ENCODE measurements around the gene TMEFF2.

TMEFF2 gene

DNA sequence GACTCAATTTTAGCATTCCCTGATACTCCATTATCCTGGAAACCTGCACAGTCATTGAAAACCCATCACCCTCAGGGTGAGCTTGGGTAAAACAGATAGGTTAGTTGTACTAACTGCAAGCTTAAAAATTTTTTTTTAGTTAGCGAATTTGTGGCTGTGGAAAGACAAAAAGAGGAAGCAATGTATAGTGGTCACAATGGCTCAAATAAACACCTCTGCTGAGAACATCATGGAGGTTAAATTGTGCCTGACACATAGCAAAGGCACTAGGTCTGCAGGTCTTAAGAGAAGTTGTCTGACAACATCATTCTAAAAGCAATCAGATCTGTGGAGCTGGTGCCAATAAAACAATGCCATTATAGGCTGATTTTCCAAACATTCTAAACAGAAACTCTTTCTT, 263.4 kb downstream of the TMEFF2 start:
- no peaks in the 10 kb centered on the region for H3K9me3 ChIP-seq (ENCODE audit: control insufficient read depth, insufficient read depth, low read depth, low read length)
- no peak overlapping the region for H3K4me3 ChIP-seq (ENCODE audit: low read depth, low read length)
- H3K4me1 ChIP-seq (ENCODE audit: control insufficient read depth, insufficient read depth, low read length) = peaks cover 12% of the 10 kb centered on the region; the same call in 1 of the 2 replicates
- no peak for TF ChIP-seq ZNF302 (tag by site-specific recombination; IDR thresholded peaks at IDR 0.05; ENCODE audit: low read depth)
- TF ChIP-seq IKZF3 (tag by site-specific recombination; IDR thresholded peaks at IDR 0.05) = no peak
- no peak for TF ChIP-seq ZNF777 (tag by site-specific recombination; IDR thresholded peaks at IDR 0.05; ENCODE audit: borderline replicate concordance)
- TF ChIP-seq, protein P1, sequence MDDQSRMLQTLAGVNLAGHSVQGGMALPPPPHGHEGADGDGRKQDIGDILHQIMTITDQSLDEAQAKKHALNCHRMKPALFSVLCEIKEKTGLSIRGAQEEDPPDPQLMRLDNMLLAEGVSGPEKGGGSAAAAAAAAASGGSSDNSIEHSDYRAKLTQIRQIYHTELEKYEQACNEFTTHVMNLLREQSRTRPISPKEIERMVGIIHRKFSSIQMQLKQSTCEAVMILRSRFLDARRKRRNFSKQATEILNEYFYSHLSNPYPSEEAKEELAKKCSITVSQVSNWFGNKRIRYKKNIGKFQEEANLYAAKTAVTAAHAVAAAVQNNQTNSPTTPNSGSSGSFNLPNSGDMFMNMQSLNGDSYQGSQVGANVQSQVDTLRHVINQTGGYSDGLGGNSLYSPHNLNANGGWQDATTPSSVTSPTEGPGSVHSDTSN (CRISPR knock-in tag; IDR thresholded peaks at IDR 0.05) = no peak
- no peak for TF ChIP-seq REPIN1 (tag by site-specific recombination; IDR thresholded peaks at IDR 0.05; ENCODE audit: low read depth)
- TF ChIP-seq, protein P2, sequence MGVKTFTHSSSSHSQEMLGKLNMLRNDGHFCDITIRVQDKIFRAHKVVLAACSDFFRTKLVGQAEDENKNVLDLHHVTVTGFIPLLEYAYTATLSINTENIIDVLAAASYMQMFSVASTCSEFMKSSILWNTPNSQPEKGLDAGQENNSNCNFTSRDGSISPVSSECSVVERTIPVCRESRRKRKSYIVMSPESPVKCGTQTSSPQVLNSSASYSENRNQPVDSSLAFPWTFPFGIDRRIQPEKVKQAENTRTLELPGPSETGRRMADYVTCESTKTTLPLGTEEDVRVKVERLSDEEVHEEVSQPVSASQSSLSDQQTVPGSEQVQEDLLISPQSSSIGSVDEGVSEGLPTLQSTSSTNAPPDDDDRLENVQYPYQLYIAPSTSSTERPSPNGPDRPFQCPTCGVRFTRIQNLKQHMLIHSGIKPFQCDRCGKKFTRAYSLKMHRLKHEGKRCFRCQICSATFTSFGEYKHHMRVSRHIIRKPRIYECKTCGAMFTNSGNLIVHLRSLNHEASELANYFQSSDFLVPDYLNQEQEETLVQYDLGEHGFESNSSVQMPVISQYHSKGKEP (tag by site-specific recombination; IDR thresholded peaks at IDR 0.05) = no peak
- TF ChIP-seq, protein P3, sequence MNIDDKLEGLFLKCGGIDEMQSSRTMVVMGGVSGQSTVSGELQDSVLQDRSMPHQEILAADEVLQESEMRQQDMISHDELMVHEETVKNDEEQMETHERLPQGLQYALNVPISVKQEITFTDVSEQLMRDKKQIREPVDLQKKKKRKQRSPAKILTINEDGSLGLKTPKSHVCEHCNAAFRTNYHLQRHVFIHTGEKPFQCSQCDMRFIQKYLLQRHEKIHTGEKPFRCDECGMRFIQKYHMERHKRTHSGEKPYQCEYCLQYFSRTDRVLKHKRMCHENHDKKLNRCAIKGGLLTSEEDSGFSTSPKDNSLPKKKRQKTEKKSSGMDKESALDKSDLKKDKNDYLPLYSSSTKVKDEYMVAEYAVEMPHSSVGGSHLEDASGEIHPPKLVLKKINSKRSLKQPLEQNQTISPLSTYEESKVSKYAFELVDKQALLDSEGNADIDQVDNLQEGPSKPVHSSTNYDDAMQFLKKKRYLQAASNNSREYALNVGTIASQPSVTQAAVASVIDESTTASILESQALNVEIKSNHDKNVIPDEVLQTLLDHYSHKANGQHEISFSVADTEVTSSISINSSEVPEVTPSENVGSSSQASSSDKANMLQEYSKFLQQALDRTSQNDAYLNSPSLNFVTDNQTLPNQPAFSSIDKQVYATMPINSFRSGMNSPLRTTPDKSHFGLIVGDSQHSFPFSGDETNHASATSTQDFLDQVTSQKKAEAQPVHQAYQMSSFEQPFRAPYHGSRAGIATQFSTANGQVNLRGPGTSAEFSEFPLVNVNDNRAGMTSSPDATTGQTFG (tag by site-specific recombination; IDR thresholded peaks at IDR 0.05; ENCODE audit: borderline replicate concordance) = no peak
- TF ChIP-seq ZNF239 (tag by site-specific recombination; IDR thresholded peaks at IDR 0.05) = no peak
- TF ChIP-seq, protein P4, sequence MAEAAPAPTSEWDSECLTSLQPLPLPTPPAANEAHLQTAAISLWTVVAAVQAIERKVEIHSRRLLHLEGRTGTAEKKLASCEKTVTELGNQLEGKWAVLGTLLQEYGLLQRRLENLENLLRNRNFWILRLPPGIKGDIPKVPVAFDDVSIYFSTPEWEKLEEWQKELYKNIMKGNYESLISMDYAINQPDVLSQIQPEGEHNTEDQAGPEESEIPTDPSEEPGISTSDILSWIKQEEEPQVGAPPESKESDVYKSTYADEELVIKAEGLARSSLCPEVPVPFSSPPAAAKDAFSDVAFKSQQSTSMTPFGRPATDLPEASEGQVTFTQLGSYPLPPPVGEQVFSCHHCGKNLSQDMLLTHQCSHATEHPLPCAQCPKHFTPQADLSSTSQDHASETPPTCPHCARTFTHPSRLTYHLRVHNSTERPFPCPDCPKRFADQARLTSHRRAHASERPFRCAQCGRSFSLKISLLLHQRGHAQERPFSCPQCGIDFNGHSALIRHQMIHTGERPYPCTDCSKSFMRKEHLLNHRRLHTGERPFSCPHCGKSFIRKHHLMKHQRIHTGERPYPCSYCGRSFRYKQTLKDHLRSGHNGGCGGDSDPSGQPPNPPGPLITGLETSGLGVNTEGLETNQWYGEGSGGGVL (tag by site-specific recombination; IDR thresholded peaks at IDR 0.05) = no peak
- no peak for TF ChIP-seq GLIS2 (tag by site-specific recombination; IDR thresholded peaks at IDR 0.05)
- no peak for TF ChIP-seq ZNF175 (tag by site-specific recombination; IDR thresholded peaks at IDR 0.05)
- TF ChIP-seq ZFP69B (tag by site-specific recombination; IDR thresholded peaks at IDR 0.05) = no peak
- TF ChIP-seq ZNF701 (tag by site-specific recombination; IDR thresholded peaks at IDR 0.05) = no peak
- no peak for TF ChIP-seq ZNF335 (tag by site-specific recombination; conservative IDR thresholded peaks at IDR 0.05)
- TF ChIP-seq HOXA7 (CRISPR knock-in tag; IDR thresholded peaks at IDR 0.05; ENCODE audit: borderline replicate concordance) = no peak
- POLR2A ChIA-PET = no interaction called here
- no peaks in the 10 kb centered on the region for H3K36me3 ChIP-seq (ENCODE audit: control insufficient read depth in 2 of 2, insufficient read depth in 1 of 2, low read length in 2 of 2)
- CTCF ChIA-PET = interaction anchor here (1.3 kb wide), 1 partner anchor 40 kb away, joined by 4 read pairs; no protein-coding TSS in a partner anchor
- H3K27ac ChIP-seq (ENCODE audit: extremely low read depth, low read depth, low read length) = no peak overlapping the region

DNA sequence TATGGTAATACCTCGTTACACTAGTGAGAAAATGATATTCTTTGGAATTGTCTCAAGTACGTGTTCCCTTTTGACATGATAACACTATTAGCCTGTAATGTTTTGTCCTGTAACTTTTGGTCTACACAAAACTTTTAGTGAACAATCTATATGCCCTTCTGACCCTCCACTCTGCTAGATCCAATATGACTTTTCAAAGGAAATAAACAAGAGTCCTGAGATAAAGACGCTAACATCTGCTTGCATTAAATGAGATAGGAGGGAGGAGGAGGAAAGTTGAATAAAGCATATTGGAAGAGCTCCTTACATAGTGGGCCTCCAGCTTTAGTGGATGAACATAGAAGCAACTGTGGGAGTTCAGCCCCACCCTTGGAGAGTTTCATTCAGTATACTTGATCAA, 264.5 kb downstream of the TMEFF2 start:
- CTCF ChIA-PET = interaction anchor here (0.6 kb wide), 2 partner anchors 26 to 52 kb away, joined by 3 to 4 read pairs; no protein-coding TSS in a partner anchor
- H3K4me1 ChIP-seq (ENCODE audit: control insufficient read depth, insufficient read depth, low read length) = peaks cover 12% of the 10 kb centered on the region; the same call in 1 of the 2 replicates

More for the DNA sequence above, 264.5 kb downstream of the TMEFF2 start:
- Histone ChIP-seq H3K9me3 (ENCODE audit: control insufficient read depth, insufficient read depth, low read depth, low read length) (no peaks in the 10 kb centered on the region), H3K4me3 (ENCODE audit: low read depth, low read length) (no peak overlapping the region), H3K27ac (ENCODE audit: extremely low read depth, low read depth, low read length) (no peak overlapping the region), H3K36me3 (ENCODE audit: control insufficient read depth in 2 of 2, insufficient read depth in 1 of 2, low read length in 2 of 2) (no peaks in the 10 kb centered on the region)
- POLR2A ChIA-PET = no interaction called here
- no peak for TF ChIP-seq ZNF585B (tag by site-specific recombination; IDR thresholded peaks at IDR 0.05)
- peak; percentile 80 for TF ChIP-seq ZNF664 (tag by site-specific recombination; IDR thresholded peaks at IDR 0.05)

Data from HEK293 (cell line).